ENCODE results near the gene TSC2.

DNA sequence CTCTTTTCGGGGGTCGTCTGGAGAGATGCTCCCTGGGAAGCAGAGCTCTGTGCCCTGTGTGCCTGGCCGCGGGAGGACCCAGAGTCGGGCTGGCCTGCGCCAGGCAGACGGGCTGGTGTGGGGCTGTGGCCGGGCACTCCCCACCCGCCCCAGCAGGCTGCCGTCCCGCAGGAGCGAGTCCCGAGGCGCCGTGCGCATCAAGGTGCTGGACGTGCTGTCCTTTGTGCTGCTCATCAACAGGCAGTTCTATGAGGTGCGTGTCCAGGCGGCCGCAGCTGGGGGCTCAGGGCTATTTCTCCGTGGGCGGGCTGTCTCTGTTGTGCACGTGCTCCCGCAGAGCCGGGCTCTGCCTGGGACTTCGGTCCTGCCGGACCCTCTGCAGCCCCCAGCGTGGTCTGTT is 15.0 kb downstream of the TSC2 start:
- TF ChIP-seq EZH2 (IDR thresholded peaks at IDR 0.05; ENCODE audit: borderline replicate concordance, low read length) = no peak
- TF ChIP-seq, protein P1, sequence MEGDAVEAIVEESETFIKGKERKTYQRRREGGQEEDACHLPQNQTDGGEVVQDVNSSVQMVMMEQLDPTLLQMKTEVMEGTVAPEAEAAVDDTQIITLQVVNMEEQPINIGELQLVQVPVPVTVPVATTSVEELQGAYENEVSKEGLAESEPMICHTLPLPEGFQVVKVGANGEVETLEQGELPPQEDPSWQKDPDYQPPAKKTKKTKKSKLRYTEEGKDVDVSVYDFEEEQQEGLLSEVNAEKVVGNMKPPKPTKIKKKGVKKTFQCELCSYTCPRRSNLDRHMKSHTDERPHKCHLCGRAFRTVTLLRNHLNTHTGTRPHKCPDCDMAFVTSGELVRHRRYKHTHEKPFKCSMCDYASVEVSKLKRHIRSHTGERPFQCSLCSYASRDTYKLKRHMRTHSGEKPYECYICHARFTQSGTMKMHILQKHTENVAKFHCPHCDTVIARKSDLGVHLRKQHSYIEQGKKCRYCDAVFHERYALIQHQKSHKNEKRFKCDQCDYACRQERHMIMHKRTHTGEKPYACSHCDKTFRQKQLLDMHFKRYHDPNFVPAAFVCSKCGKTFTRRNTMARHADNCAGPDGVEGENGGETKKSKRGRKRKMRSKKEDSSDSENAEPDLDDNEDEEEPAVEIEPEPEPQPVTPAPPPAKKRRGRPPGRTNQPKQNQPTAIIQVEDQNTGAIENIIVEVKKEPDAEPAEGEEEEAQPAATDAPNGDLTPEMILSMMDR (IDR thresholded peaks at IDR 0.05; ENCODE audit: low read length) = no peak
